Smooth muscle cell (in vitro differentiated cells): Measurements from ENCODE around the gene DRAXIN. TPM values are rescaled to one million over a fixed set of nuclear protein-coding genes. Genes with fewer than 3 reads are reported as not detected.

Experiments used
- DNase-seq: peaks from one replicate; lab custom pipeline; 2025; ENCODE audit not compliant: unreplicated experiment; lab: John Stamatoyannopoulos, UW
- H2AFZ ChIP-seq: fragments of 200-600 bp; sonication (generic); 2 replicates; pipeline ENCODE4 v1.6.0; 2016; ENCODE audit warnings: antibody characterized with exemption, low read depth, mild to moderate bottlenecking
- H3F3A ChIP-seq: fragments of 200-600 bp; sonication (generic); 2 replicates; pipeline ENCODE4 v1.6.0; 2017; ENCODE audit warnings: antibody characterized with exemption, low read depth
- H3K27ac ChIP-seq: fragments of 200-600 bp; sonication (generic); 2 replicates; pipeline ENCODE4 v1.5.1; 2016; ENCODE audit warnings: low read depth, mild to moderate bottlenecking
- H3K27me3 ChIP-seq: fragments of 200-600 bp; sonication (generic); 2 replicates; pipeline ENCODE4 v1.6.1; 2016; ENCODE audit warnings: low read depth, mild to moderate bottlenecking
- H3K36me3 ChIP-seq: fragments of 200-600 bp; sonication (generic); 2 replicates; pipeline ENCODE4 v1.5.1; 2016; ENCODE audit warnings: low read depth
- H3K4me1 ChIP-seq: fragments of 200-600 bp; sonication (generic); 2 replicates; pipeline ENCODE4 v1.5.1; 2016; ENCODE audit warnings: low read depth
- H3K4me2 ChIP-seq: fragments of 200-600 bp; sonication (generic); 2 replicates; pipeline ENCODE4 v1.6.0; 2016; ENCODE audit warnings: mild to moderate bottlenecking
- H3K4me3 ChIP-seq: fragments of 200-600 bp; sonication (generic); 2 replicates; pipeline ENCODE4 v1.5.1; 2016; ENCODE audit warnings: mild to moderate bottlenecking
- H3K79me2 ChIP-seq: fragments of 200-600 bp; sonication (generic); 2 replicates; pipeline ENCODE4 v1.6.0; 2016; ENCODE audit warnings: low read depth, mild to moderate bottlenecking
- H3K9ac ChIP-seq: fragments of 200-600 bp; sonication (generic); 2 replicates; pipeline ENCODE4 v1.6.0; 2016; ENCODE audit warnings: low read depth
- H3K9me3 ChIP-seq: fragments of 200-600 bp; sonication (generic); replicated peaks from 2 replicates; pipeline ENCODE4 v1.5.1; 2016; ENCODE audit warnings: low read depth
- H4K20me1 ChIP-seq: fragments of 200-600 bp; sonication (generic); 2 replicates; pipeline ENCODE4 v1.6.0; 2016; ENCODE audit warnings: low read depth
- WGBS: methylation state at CpG from one replicate; pipeline ENCODE4 v1.1.7; 2016; ENCODE audit warnings: low lambda C conversion rate; 5-methylcytosine and 5-hydroxymethylcytosine counted together
- polyA plus RNA-seq: library from polyadenylated mRNA; unstranded; fragments of >200 nt; fragmentation: Nextera tagmentation; extraction: Ambion mirVana; gene quantifications from 2 replicates; pipeline ENCODE4 v1.2.1, GENCODE V29; 2016
- total RNA-seq: library from RNA; depleted of rRNA; stranded (reverse); fragments of >200 nt; gene quantifications from 2 replicates; pipeline ENCODE4 v1.2.3, GENCODE V29; 2014
- TF ChIP-seq, protein P1 (sequence below): fragments of 200-600 bp; sonication (generic); IDR thresholded peaks from 2 replicates; pipeline ENCODE4 v1.5.1; 2017; ENCODE audit warnings: borderline replicate concordance, mild to moderate bottlenecking, antibody characterized with exemption; ENCODE audit not compliant: insufficient read depth, poor library complexity, severe bottlenecking

Gene DRAXIN
- total and polyA plus RNA-seq, 2 experiments from 2014 or later = 0.09 to 0.15 TPM

DNA sequence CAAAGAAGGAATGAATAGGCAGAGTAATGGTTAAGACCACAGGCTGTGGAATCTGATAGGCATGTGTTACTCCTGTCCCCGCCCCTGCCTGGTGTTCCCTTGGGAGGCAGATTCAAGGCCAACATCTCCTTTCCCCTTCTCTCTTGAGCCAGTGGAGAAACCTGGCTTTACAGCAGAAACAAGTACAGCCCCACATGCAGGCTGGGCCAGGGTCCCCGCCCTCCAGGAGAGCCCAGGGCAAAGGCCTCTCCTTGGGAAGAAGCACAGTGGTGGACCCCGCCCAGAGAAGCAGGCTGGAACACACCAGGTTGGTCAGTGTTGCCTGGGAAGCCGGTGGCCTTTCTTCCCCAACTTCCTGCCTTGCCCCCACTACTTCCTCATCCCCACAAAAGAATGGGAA is 77.3 kb downstream of the DRAXIN start:
- no peaks in the 10 kb centered on the region for H3K9me3 ChIP-seq
- no peak overlapping the region for H3K4me3 ChIP-seq
- H3F3A ChIP-seq = no peaks in the 10 kb centered on the region
- no peaks in the 10 kb centered on the region for H3K27me3 ChIP-seq
- H2AFZ ChIP-seq = no peak overlapping the region
- DNase-seq = no peak
- TF ChIP-seq, protein P1, sequence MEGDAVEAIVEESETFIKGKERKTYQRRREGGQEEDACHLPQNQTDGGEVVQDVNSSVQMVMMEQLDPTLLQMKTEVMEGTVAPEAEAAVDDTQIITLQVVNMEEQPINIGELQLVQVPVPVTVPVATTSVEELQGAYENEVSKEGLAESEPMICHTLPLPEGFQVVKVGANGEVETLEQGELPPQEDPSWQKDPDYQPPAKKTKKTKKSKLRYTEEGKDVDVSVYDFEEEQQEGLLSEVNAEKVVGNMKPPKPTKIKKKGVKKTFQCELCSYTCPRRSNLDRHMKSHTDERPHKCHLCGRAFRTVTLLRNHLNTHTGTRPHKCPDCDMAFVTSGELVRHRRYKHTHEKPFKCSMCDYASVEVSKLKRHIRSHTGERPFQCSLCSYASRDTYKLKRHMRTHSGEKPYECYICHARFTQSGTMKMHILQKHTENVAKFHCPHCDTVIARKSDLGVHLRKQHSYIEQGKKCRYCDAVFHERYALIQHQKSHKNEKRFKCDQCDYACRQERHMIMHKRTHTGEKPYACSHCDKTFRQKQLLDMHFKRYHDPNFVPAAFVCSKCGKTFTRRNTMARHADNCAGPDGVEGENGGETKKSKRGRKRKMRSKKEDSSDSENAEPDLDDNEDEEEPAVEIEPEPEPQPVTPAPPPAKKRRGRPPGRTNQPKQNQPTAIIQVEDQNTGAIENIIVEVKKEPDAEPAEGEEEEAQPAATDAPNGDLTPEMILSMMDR = no peak
- no peaks in the 10 kb centered on the region for H3K36me3 ChIP-seq
- 85% methylated on average over 4 of the region's 4 CpGs for WGBS
- H3K27ac ChIP-seq = no peak overlapping the region
- H3K79me2 ChIP-seq = no peaks in the 10 kb centered on the region
- H3K4me2 ChIP-seq = no peak overlapping the region
- H3K9ac ChIP-seq = no peak overlapping the region
- no peaks in the 10 kb centered on the region for H3K4me1 ChIP-seq
- H4K20me1 ChIP-seq = no peaks in the 10 kb centered on the region

DNA sequence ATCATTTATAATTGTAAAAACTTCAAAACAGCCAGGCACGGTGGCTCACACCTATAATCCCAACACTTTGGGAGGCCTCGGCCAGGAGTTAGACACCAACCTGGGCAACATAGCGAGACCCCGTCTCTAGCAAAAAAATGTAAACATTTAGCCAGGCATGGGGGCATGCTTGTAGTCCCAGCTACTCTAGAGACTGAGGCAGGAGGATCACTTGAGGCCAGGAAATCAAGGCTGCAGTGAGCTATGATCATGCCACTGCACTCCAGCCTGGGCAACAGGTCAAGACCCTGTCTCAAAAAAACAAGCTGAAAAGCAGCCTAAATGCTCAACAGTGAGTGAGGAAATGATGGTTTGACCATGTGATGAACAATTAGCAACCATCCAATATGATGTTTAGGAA is 77.8 kb downstream of the DRAXIN start:
- 96% methylated on average over 4 of the region's 4 CpGs for WGBS
- H3K79me2 ChIP-seq = no peaks in the 10 kb centered on the region
- H3K9ac ChIP-seq = no peak overlapping the region

DNA sequence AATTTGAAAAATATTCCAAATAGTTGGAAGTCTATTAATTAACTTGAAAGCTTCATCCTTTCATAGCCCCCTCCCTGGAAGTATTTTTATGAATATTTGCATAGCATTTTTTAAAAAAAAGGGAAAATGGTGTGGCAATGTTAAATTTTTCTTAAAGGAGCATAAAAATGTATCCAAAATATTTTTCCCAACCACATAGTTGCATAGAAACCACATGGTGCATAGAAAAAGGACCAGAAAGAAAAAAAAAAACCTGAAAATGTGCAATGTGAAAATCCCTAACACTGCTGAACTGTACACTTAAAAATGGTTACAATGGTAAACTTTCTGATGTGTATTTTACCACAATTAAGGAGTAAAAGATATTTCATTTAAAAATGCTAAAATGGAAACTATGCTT is 78.5 kb downstream of the DRAXIN start:
- Histone ChIP-seq H4K20me1 (no peaks in the 10 kb centered on the region), H3K27ac (no peak overlapping the region), H3K9ac (no peak overlapping the region), H3K79me2 (no peaks in the 10 kb centered on the region), H3K4me3 (no peak overlapping the region), H3F3A (no peaks in the 10 kb centered on the region), H3K4me2 (no peak overlapping the region), H3K9me3 (no peaks in the 10 kb centered on the region), H3K36me3 (no peaks in the 10 kb centered on the region), H3K4me1 (no peaks in the 10 kb centered on the region), H3K27me3 (no peaks in the 10 kb centered on the region), H2AFZ (no peak overlapping the region)
- DNase-seq = no peak
- TF ChIP-seq, protein P1 = no peak

More for the DNA sequence above, 77.8 kb downstream of the DRAXIN start:
- TF ChIP-seq, protein P1 = no peak
- Histone ChIP-seq H3K36me3 (no peaks in the 10 kb centered on the region), H4K20me1 (no peaks in the 10 kb centered on the region), H3K27ac (no peak overlapping the region), H3K27me3 (no peaks in the 10 kb centered on the region), H3F3A (no peaks in the 10 kb centered on the region), H3K4me1 (no peaks in the 10 kb centered on the region), H3K4me2 (no peak overlapping the region), H3K4me3 (no peak overlapping the region), H2AFZ (no peak overlapping the region), H3K9me3 (no peaks in the 10 kb centered on the region)
- DNase-seq = no peak

DNA sequence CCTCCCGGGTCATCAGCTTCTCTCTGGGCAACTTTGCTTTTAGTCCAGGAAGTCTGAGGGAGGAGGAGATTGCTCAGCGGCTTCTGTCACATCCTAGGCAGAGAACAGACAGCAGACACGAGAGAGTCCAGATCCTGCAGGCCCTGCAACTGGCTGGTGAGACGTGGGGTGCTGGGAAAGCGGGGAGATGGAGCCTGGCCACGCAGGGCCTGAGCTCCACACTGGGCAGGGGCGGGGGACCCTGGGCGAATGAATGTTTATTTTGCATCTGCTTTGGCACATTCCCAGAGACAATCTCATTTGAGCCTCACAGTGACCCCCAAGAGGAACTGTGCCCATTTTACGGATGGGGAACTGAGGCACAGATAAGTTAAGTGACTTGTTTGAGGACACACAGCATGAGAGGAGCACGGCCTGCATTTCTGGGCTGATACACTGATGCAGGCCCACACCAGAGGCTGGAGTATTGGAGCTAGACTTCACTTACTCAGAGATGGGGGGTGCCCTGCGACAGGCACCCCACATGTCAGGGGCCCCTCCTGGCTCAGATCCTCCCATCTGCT is 80.1 kb downstream of the DRAXIN start:
- Histone ChIP-seq H3K27ac (no peak overlapping the region), H2AFZ (no peak overlapping the region), H3K36me3 (no peaks in the 10 kb centered on the region), H3K79me2 (no peaks in the 10 kb centered on the region), H3K4me3 (no peak overlapping the region), H3K27me3 (no peaks in the 10 kb centered on the region), H3F3A (no peaks in the 10 kb centered on the region), H4K20me1 (no peaks in the 10 kb centered on the region), H3K9ac (no peak overlapping the region), H3K4me1 (no peaks in the 10 kb centered on the region), H3K9me3 (no peaks in the 10 kb centered on the region), H3K4me2 (no peak overlapping the region)
- WGBS = 78% methylated on average over 11 of the region's 11 CpGs
- TF ChIP-seq, protein P1 = no peak
- DNase-seq = no peak
